K562 (cell line): Measurements from ENCODE around the gene KLHL15. TPM values are rescaled to one million over a fixed set of nuclear protein-coding genes. Genes with fewer than 3 reads are reported as not detected.

Experiments
- DPF2 ChIP-seq: fragments of 450-650 bp; IDR thresholded peaks from 2 replicates; pipeline ENCODE4 v1.6.1; 2016
- TAL1 ChIP-seq: fragments of 450-650 bp; IDR thresholded peaks from 2 replicates; pipeline ENCODE4 v1.6.1; 2016; ENCODE audit warnings: mild to moderate bottlenecking
- polyA plus RNA-seq, 8 experiments: library from polyadenylated mRNA; depleted of rRNA in 4 of 8; stranded (reverse) in 5 of 8; unstranded in 3 of 8; fragments of >200 nt; fragmentation: Nextera tagmentation in 2 of 8; fragmentation: Illumina TruSeq in 1 of 8; extraction: Ambion mirVana in 2 of 8; extraction: Trizol in 1 of 8; gene quantifications; 2 replicates each; pipeline versions ENCODE4 v1.2.1 to v1.2.3, GENCODE V29; 2011 to 2014; ENCODE audit warnings: inconsistent platforms in 1 of 8, missing spikeins in 1 of 8
- total RNA-seq, 7 experiments: library from RNA; depleted of rRNA in 6 of 7; stranded (reverse); fragments of >200 nt in 6 of 7; fragmentation: Illumina TruSeq in 2 of 7; extraction: Trizol in 2 of 7; gene quantifications; 2 replicates each; pipeline versions ENCODE4 v1.2.1 to v1.2.3, GENCODE V29; 2011 to 2021; ENCODE audit warnings: low replicate concordance in 1 of 7
- TF ChIP-seq, protein P1 (sequence below), 2 experiments: fragments of 450-650 bp in 1 of 2; sonication (generic) in 1 of 2; formaldehyde crosslinking in 1 of 2; IDR thresholded peaks in 1 of 2; conservative IDR thresholded peaks in 1 of 2; 2 replicates each; pipeline versions ENCODE4 v1.6.1 to v1.8.1; 2016 to 2023; ENCODE audit warnings: mild to moderate bottlenecking in 2 of 2, moderate library complexity in 2 of 2, inconsistent platforms in 1 of 2, missing genetic modification reagents in 1 of 2
- TF ChIP-seq, protein P2 (sequence below): sonication (generic); formaldehyde crosslinking; IDR thresholded peaks from 2 replicates; pipeline ENCODE4 v1.8.0; 2023; ENCODE audit warnings: mild to moderate bottlenecking, missing genetic modification reagents
- TF ChIP-seq, protein P3 (sequence below): fragments of 250-450 bp; sonication (Bioruptor Pico); IDR thresholded peaks from 2 replicates; pipeline ENCODE4 v1.4.0; 2020; ENCODE audit warnings: mild to moderate bottlenecking, moderate library complexity
- TF ChIP-seq, protein P4 (sequence below), 2 experiments: fragments of 450-650 bp; IDR thresholded peaks; 2 replicates each; pipeline ENCODE4 v1.6.1; 2016

Gene KLHL15
- total and polyA plus RNA-seq, 9 of the 15 experiments (the other 6 are each of a cell fraction or from before 2014, with no cell fraction given): 3.0 to 12.4 (median 7.6) TPM

DNA sequence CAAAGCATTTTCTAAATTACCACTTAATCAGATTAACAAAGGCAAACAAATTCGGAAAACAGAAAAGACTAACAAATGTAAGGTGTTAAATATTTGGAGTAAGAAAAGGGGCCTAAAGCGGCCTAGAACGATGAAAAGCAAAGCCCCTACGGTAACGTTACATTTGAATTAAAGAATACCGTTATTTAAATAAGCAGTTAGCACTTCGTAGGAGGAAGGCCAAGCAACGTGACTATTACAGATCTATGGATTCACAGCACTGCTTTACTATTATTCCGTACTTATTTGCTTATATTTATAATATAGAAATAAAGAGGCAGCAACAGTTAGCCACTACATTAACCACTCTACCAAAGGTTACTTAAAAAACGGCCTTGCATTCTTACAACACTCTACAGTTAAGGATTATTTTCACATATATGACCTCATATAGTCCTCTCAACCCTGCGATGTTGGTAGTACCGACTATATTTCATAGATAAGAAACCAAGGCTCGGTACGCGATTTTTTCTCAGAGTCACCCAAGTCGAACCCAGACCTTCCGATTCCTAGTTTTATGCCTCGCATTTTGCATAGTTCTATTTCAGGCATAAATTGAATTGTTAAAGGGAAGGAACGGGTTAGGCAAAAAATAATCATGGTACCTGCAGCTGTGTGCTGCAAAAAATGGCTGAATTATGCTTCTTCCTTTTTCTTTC, 2.9 kb downstream of the KLHL15 start (continued):
- TF ChIP-seq TAL1 (no peak), DPF2 (0 out of 2 replicates have a peak, but pooled peaks have one; percentile 11)
- TF ChIP-seq, protein P1, sequence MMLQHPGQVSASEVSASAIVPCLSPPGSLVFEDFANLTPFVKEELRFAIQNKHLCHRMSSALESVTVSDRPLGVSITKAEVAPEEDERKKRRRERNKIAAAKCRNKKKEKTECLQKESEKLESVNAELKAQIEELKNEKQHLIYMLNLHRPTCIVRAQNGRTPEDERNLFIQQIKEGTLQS (IDR thresholded peaks at IDR 0.05): 0 out of 2 replicates have a peak, but pooled peaks have one; percentile 23
- TF ChIP-seq, protein P1 (CRISPR knock-in tag; conservative IDR thresholded peaks at IDR 0.05): no peak
- TF ChIP-seq, protein P2, sequence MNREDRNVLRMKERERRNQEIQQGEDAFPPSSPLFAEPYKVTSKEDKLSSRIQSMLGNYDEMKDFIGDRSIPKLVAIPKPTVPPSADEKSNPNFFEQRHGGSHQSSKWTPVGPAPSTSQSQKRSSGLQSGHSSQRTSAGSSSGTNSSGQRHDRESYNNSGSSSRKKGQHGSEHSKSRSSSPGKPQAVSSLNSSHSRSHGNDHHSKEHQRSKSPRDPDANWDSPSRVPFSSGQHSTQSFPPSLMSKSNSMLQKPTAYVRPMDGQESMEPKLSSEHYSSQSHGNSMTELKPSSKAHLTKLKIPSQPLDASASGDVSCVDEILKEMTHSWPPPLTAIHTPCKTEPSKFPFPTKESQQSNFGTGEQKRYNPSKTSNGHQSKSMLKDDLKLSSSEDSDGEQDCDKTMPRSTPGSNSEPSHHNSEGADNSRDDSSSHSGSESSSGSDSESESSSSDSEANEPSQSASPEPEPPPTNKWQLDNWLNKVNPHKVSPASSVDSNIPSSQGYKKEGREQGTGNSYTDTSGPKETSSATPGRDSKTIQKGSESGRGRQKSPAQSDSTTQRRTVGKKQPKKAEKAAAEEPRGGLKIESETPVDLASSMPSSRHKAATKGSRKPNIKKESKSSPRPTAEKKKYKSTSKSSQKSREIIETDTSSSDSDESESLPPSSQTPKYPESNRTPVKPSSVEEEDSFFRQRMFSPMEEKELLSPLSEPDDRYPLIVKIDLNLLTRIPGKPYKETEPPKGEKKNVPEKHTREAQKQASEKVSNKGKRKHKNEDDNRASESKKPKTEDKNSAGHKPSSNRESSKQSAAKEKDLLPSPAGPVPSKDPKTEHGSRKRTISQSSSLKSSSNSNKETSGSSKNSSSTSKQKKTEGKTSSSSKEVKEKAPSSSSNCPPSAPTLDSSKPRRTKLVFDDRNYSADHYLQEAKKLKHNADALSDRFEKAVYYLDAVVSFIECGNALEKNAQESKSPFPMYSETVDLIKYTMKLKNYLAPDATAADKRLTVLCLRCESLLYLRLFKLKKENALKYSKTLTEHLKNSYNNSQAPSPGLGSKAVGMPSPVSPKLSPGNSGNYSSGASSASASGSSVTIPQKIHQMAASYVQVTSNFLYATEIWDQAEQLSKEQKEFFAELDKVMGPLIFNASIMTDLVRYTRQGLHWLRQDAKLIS (CRISPR knock-in tag): no peak
- TF ChIP-seq, protein P3, sequence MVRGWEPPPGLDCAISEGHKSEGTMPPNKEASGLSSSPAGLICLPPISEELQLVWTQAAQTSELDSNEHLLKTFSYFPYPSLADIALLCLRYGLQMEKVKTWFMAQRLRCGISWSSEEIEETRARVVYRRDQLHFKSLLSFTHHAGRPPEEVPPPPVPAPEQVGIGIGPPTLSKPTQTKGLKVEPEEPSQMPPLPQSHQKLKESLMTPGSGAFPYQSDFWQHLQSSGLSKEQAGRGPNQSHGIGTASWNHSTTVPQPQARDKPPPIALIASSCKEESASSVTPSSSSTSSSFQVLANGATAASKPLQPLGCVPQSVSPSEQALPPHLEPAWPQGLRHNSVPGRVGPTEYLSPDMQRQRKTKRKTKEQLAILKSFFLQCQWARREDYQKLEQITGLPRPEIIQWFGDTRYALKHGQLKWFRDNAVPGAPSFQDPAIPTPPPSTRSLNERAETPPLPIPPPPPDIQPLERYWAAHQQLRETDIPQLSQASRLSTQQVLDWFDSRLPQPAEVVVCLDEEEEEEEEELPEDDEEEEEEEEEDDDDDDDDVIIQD (CRISPR knock-in tag): no peak
- TF ChIP-seq, protein P4, sequence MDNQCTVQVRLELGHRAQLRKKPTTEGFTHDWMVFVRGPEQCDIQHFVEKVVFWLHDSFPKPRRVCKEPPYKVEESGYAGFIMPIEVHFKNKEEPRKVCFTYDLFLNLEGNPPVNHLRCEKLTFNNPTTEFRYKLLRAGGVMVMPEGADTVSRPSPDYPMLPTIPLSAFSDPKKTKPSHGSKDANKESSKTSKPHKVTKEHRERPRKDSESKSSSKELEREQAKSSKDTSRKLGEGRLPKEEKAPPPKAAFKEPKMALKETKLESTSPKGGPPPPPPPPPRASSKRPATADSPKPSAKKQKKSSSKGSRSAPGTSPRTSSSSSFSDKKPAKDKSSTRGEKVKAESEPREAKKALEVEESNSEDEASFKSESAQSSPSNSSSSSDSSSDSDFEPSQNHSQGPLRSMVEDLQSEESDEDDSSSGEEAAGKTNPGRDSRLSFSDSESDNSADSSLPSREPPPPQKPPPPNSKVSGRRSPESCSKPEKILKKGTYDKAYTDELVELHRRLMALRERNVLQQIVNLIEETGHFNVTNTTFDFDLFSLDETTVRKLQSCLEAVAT (IDR thresholded peaks at IDR 0.05): peak in 1 of 2 experiments; percentile 74; a peak in 2 of 4 replicates
